NCI-H2227 (cell line): ENCODE results near the gene PPP2R2B.

Source experiments
- DNase-seq: peaks from one replicate; lab custom pipeline; 2025; ENCODE audit not compliant: unreplicated experiment; lab: John Stamatoyannopoulos, UW

The PPP2R2B gene

DNA sequence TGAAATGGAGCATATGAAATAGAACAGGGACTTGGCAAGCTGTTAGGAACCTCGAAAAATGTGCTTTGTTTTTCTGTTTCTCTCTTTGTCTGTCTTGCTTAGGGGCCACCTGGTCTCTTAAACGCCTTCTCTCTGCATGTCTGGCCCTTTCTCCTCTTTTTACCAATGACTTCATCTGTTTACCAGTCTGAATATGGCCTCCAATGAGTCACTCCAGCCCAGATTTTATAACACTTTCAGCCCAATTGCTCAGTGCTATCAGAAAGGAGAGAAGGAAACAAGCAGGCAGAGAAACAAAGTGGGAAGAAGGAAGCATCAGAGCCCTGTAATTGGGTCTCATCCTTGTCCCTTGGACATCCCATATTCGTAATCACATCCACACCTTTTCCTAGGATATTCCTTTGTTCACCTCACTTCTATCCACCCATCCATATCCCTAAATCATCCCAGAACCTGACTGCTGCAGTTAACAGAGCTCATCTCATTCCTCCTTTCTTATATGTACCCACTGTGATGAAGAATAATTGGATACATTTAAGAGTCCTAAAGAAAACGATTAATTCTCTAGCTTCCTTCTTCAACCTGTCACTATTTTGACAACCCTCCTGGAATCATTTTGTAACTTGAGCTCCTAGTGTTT lies 210.8 kb downstream of the PPP2R2B start:
- DNase-seq: no peak

DNA sequence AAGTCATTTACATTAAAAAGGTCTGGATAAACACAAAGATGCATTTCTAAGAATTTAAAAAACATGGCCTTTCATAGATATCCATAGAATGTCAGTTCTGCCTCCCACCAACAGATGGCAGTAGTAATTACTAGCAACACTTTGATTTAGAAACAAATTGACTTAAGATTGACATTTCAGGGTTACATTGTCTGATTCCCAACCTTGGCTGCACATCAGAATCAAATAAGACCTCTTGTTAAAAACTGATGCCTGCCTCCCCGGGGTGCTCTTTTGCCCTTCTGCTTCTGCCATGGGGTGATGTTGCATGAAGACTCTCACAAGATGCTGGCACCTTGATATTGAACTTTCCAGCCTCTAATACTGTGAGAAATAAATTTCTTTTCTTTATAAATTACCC lies 216.3 kb downstream of the PPP2R2B start:
- no peak for DNase-seq

DNA sequence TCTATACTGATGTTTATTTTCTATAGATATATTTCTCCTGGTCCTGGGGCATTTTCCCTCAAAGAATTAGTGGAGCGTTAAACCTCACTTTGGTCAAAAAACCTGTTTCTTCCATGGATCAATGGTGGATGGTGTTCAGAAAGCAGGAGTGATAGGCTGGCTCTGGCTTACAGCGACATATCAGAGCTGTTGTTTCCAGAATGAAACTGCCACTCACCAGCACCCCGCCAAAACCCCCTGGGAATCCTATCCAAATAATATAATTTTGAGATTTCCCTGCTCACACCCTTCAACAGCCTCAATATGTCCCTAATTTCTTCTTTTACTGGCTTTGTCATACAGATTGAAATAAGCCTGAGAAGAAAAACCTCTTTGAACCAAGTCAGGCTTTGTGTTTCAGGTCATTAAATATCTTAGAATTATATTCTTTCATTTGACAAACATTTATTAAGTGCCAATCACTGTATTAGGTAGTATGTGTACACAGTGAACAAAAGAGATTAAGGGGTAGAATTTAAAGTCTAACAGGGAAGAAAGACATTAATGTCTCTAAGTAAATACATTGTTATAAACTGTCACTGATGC lies 218.1 kb downstream of the PPP2R2B start:
- no peak for DNase-seq

DNA sequence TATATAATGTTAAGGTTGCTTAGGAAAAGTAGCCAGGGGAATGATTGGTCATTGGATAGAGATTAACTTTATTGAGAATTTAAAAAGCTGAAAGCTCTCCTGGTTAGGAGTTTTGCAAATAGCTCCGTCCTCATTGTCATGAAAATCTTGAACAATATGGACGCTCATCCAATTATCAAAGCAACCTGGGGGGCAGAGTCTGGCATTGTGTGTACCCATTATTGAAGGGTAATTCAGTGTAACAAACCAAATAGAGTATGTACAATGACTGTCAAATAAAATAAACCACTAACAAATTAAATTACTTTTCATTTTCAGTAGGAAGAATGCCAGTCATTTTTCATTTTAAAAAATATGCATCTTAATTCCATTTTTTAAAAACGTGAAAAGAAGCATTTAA lies 218.6 kb downstream of the PPP2R2B start:
- DNase-seq: no peak

GRCh38 chr5:146656703-146657102 lies 221.9 kb downstream of the PPP2R2B start:
- no peak for DNase-seq

DNA sequence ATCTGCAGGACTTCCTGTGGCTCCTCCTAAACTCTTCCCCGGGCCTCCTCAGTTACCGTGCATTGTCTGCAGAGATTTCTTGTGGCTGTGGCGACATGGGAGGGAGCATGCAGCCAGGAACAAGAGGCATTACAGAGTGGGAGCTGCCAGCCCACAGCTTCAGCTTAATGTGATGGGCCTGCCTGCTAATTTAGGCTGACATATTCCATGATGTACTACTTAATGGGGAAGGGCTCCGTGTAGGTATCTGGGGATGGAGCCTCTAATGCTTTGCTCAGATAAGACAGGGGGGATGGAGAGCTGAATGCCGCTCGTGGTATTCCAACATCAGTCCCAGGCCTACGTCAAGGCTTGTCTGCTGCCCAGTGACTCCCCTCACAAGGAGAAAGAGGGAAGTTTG lies 225.0 kb downstream of the PPP2R2B start:
- no peak for DNase-seq

- DNase-seq: no peak
Observed at GRCh38 chr5:146652547-146652946, 226.0 kb downstream of the PPP2R2B start.

DNA sequence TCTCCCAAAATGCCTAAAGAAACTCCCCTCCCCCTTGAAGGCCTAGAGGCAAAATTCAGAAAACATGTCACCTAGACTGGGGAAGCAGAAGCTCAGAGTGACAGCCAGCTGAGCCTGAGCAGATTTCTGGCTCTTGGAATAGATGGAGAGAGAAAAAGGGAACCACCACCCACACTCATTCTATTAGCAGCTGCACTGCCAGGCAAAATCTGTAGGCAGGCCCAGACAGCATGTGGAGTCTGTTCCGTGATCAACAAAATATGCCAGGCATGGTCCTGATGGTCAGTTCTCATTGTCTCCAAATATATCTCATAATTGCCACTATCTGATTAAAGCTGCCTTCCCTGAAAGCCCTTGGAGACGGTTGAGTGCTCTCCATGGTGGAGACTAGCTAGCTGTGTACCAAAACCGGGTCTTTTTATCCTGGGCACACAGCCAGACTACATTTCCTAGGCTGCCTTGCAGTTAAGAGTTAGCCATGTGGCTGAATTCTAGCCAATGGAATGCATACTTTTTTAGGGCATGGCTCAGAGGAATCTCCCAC lies 230.8 kb downstream of the PPP2R2B start:
- peak; percentile 8 for DNase-seq

GRCh38 chr5:146646441-146646840 lies 232.1 kb downstream of the PPP2R2B start:
- no peak for DNase-seq

GRCh38 chr5:146645342-146645741 lies 233.2 kb downstream of the PPP2R2B start:
- no peak for DNase-seq

- no peak for DNase-seq
Observed at GRCh38 chr5:146644831-146645230, 233.7 kb downstream of the PPP2R2B start.

DNA sequence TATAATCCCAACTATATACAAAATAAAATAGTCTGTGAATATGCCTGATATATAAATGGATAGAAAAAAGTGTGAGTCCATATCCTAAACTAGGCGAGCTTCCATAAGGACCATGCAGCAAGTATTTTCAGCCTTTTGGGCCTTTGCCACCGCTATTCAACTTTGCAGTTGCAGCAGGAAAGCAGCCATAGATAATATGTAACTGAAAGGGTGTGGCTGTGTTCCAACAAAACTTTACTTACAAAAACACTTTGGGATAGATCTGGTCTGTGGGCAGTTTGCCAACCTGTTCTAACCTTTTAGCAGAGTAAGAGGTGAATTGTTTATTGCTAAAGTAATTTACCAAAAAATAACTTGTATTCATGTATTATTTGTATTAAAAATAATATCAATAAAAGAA lies 234.8 kb downstream of the PPP2R2B start:
- no peak for DNase-seq

DNA sequence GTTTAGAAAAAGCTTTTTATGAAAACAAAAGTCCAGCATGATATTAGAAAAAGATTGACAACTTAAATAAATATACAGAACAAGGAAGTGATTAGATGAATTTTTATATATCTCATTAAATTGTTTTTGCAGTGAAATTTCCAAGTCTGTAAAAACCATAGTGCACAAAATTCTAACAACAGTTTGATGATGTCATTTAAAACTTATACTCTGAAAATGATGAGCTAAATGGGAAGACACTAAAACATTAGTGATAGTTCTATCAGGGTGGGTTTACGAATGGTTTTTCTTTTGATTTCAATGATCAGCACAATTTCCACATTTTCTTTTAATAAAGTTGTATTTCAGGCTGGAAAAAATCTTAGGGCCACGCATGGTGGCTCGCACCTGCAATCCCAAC lies 236.1 kb downstream of the PPP2R2B start:
- no peak for DNase-seq

- peak; percentile 33 for DNase-seq
Observed at GRCh38 chr5:146641941-146642340, 236.6 kb downstream of the PPP2R2B start.

DNA sequence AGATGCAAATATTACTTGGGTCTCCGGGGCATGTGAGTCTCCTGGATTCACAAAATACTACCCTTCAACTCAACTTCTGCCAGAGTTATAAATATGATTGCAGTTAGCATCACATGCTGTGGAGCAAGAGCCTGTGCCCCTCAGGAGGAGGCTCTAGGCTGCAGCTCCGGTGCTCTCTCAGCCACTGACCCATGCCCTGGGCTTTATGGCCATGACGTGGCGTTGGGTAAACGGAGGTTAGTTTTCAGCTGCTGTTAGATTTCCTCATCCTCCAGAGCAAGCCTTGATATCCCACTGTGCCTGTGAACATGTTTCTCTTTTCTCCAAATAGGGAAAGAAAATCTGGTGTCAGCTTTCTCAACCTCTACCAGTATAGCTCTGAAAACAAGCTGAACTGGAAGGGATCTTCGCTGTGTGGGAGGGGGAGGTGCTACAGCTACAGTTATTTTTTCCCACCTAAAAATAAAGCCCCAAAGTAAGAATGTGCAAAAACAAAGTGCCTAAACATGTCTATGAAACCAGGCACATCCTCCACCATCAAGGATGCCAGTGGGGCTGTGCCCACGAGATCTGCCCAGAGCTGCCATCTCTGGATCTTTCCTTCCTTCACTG lies 238.2 kb downstream of the PPP2R2B start:
- no peak for DNase-seq

DNA sequence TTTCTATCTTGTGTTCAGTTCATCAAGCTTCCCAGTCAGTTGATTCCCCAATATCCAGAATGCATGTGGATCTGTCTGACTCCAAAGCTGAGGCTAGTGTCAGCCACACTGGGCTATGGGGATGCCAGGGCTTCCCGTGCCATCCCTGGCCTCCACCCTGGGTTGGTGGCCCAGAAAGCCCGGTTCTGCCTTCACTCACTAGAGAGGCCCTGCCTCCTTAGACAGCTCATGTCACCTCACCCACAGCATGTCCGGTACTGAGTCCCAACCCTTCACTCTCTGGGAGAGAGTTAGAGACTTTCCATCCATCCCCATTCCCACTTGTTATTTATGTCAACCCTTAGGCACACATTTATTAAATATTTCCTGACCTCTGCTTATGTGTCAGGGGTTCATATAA lies 243.1 kb downstream of the PPP2R2B start:
- no peak for DNase-seq

DNA sequence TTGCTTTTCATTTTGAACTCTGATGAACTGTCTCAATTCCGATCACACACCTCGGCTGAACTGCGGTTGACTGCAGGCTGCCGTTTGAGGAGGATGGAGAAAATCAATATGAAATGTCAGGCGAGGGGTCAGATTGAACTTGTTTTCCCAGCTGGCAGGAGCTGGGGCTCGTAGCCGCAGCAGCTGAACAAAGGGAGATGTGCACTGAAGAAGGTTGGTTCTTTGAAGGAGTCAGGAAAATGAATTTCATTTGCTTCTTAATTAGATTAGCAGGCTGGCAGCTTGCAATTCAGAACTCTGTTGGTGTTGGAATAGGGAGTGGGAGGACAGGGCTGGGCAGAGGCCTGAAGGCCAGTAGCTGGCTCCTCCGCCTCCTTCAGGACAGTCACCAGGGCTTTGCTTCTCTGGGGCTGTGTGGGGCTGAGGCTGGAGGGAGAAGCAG lies 245.2 kb downstream of the PPP2R2B start:
- peak; percentile 67 for DNase-seq

DNA sequence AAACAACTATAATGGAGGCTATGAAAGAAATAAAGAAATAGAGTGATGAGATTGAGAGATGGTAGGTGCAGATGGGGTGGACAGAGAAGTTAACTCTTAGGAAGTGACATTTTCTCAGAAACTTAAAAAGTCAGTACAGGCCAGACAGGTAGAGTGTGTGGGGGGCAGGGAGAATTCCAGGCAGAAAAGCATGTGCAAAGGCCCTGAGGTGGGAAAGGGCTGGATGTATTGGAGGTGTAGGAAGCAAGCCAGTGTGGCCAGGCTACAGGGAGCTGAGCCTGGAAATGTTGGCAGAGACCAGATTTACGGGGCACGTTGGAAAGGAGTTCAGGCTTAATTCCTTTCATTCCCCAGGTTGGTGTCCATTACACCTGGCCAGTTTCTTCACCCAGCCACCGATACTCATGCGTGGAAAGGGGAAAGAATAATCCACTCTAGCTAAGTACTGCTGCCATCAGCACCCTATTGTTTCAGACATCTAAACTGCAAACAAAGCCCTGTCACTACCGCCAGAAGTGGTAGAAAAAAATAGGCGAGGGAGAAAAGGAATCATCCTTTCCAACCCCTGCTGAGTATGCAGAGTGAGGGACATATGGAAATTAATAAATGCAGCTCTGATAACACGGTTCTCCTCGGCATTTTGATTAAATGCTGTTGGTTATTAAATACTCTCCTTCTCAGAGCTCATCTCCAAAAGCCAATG lies 245.8 kb downstream of the PPP2R2B start:
- no peak for DNase-seq

DNA sequence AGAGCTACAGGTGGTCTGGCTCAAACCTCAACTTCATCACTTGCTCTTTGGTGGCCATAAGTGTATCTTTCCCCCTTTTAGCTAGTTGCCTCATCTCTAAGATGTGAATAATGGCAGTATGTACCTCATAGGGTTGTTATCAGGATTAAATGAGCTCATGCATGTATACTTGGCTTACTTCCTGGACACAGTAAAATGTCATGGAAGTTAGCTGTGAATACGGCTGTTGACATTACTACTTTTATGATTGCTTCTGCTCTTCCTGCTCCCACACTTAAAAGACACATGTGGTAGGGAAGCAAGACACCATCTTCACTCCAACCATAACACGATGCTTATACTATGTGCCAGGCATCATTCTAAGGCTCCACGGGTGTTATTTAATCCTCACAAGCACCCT lies 248.1 kb downstream of the PPP2R2B start:
- no peak for DNase-seq

DNA sequence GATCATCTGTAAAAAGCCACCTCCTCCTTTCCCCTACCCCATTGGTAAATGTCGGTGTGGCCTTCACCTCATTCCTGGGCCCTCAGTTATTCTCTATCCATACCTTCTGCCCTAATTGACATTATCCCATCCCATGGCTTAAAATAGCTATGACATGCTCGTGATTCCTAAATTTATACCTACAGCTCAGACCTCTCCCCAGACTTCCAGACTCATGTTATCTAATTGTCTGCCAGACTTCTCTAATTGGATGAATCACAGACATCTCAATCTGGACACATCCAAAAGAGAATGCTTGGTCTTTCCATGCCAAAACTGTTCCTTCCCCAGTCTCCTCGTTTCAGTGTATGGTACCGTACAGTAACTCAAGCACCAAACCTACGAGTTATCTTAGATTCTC lies 249.6 kb downstream of the PPP2R2B start:
- DNase-seq: no peak

DNA sequence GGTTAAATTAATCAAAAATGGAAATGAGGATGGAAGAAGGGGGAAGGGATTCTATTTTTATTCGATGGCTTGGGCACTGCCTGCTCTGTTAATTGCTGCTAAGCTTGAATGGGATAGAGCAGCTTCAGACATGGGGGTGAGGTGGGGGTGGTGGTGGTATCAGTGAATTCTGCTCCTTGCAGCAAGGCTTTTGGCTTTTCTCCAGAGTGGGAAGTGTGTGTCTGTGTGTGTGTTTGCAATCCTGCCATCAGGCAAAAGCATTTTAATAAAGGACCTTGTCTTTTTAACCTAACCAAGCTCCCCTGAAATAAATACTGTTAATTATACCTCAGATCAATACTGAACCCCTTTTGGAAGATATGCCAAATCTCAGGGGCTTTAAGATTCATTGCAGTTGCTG lies 251.6 kb downstream of the PPP2R2B start:
- no peak for DNase-seq

- DNase-seq: no peak
Observed at GRCh38 chr5:146624179-146624578, 254.4 kb downstream of the PPP2R2B start.
